ENCODE data around the gene APOL2. TPM values are rescaled to one million over a fixed set of nuclear protein-coding genes. Genes with fewer than 3 reads are reported as not detected.
"Not testable (repeated sequence)": the region's sequence is repeated elsewhere in the genome, so short reads cannot be mapped to it uniquely, and the experiment has no call there.

Gene APOL2
- 57.7 and 67.7 TPM in 2 replicates for total RNA-seq

GRCh38 chr22:36239401-36240171 lies at the start of gene APOL2:
APOL2 (minus strand) TSS chr22:36239527; CDS start chr22:36233162, 6,365 bp downstream.
- DNase-seq, result peak; percentile 95

GRCh38 chr22:36288571-36289405 lies 49.5 kb upstream of the APOL2 start:
- no peak for DNase-seq

GRCh38 chr22:36287881-36288515 lies 48.7 kb upstream of the APOL2 start:
- no peak for DNase-seq

GRCh38 chr22:36286096-36286957 lies 47.0 kb upstream of the APOL2 start:
- DNase-seq, result peak; percentile 77

GRCh38 chr22:36285545-36285944 lies 46.2 kb upstream of the APOL2 start:
- no peak for DNase-seq

GRCh38 chr22:36285017-36285416 lies 45.7 kb upstream of the APOL2 start:
- DNase-seq, result no peak

- no peak for DNase-seq
Measured at GRCh38 chr22:36284171-36284571, 44.8 kb upstream of the APOL2 start.

GRCh38 chr22:36282328-36282831 lies 43.1 kb upstream of the APOL2 start:
- DNase-seq, result no peak

- DNase-seq, result no peak
Measured at GRCh38 chr22:36281781-36282327, 42.5 kb upstream of the APOL2 start.

- DNase-seq, result no peak
Measured at GRCh38 chr22:36280379-36280778, 41.1 kb upstream of the APOL2 start.

- DNase-seq, result no peak
Measured at GRCh38 chr22:36279219-36279666, 39.9 kb upstream of the APOL2 start.

GRCh38 chr22:36277482-36278291 lies 38.4 kb upstream of the APOL2 start:
- peak; percentile 78 for DNase-seq

GRCh38 chr22:36274531-36274930 lies 35.2 kb upstream of the APOL2 start:
- DNase-seq, result no peak

GRCh38 chr22:36271951-36272350 lies 32.6 kb upstream of the APOL2 start:
- DNase-seq, result not testable (repeated sequence)

GRCh38 chr22:36271231-36271630 lies 31.9 kb upstream of the APOL2 start:
- DNase-seq, result not testable (repeated sequence)

GRCh38 chr22:36267896-36268485 lies 28.7 kb upstream of the APOL2 start:
- DNase-seq, result no peak

GRCh38 chr22:36267058-36267457 lies 27.7 kb upstream of the APOL2 start:
- DNase-seq, result no peak

GRCh38 chr22:36263886-36264664 lies 24.7 kb upstream of the APOL2 start:
- DNase-seq, result not testable (repeated sequence)

- DNase-seq, result not testable (repeated sequence)
Measured at GRCh38 chr22:36263216-36263673, 23.9 kb upstream of the APOL2 start.
